Measurements from ENCODE around the gene TEX44. TPM values are rescaled to one million over a fixed set of nuclear protein-coding genes. Genes with fewer than 3 reads are reported as not detected.

TEX44 gene
- total and polyA plus RNA-seq, 9 of the 15 experiments (the other 6 are each of a cell fraction or from before 2014, with no cell fraction given): not detected

DNA sequence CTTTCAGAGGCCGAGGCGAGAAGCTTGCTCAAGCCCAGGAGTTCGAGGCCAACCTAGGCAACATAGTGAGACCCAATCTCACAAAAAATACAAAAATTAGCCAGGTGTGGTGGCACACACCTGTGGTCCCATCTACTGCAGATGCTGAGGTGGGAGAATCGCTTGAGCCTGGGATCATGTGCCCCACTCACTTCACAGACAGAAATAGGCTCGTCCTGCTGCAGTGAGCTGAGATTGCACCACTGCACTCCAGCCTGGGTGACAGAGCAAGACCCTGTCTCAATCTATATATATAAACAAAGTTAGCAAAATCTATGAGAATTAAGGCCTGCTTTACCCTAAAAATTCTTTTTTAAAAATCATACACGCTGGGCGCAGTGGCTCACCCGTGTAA is 50.8 kb downstream of the TEX44 start (continued):
- TF ChIP-seq, protein P1, sequence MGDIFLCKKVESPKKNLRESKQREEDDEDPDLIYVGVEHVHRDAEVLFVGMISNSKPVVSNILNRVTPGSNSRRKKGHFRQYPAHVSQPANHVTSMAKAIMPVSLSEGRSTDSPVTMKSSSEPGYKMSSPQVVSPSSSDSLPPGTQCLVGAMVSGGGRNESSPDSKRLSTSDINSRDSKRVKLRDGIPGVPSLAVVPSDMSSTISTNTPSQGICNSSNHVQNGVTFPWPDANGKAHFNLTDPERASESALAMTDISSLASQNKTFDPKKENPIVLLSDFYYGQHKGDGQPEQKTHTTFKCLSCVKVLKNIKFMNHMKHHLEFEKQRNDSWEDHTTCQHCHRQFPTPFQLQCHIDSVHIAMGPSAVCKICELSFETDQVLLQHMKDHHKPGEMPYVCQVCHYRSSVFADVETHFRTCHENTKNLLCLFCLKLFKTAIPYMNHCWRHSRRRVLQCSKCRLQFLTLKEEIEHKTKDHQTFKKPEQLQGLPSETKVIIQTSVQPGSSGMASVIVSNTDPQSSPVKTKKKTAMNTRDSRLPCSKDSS (IDR thresholded peaks at IDR 0.05; ENCODE audit: low read depth, partially characterized antibody): no peak
- no peak for TF ChIP-seq ATF7 (IDR thresholded peaks at IDR 0.05)
- no peak for TF ChIP-seq CHD2 (IDR thresholded peaks at IDR 0.05; ENCODE audit: low read depth, low read length)
- TF ChIP-seq, protein P2, sequence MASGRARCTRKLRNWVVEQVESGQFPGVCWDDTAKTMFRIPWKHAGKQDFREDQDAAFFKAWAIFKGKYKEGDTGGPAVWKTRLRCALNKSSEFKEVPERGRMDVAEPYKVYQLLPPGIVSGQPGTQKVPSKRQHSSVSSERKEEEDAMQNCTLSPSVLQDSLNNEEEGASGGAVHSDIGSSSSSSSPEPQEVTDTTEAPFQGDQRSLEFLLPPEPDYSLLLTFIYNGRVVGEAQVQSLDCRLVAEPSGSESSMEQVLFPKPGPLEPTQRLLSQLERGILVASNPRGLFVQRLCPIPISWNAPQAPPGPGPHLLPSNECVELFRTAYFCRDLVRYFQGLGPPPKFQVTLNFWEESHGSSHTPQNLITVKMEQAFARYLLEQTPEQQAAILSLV (tag; IDR thresholded peaks at IDR 0.05): no peak

Other genes starting within 250 kb of the TEX44 start
- gene B3GNT7, start 197.2 kb upstream of the TEX44 start, total RNA-seq (2014; rRNA removed): not detected in 2 replicates
- gene B3GNT7, start 197.2 kb upstream of the TEX44 start, total RNA-seq (2014; rRNA removed; fragmentation: Illumina TruSeq; extraction: Trizol): not detected in 2 replicates
- gene B3GNT7, start 197.2 kb upstream of the TEX44 start, total RNA-seq (2015; rRNA removed; fragmentation: Illumina TruSeq; extraction: Trizol): not detected in 2 replicates
- gene B3GNT7, start 197.2 kb upstream of the TEX44 start, total RNA-seq (2021): 0.20 and 0.69 TPM in 2 replicates
- not detected in 2 replicates for gene B3GNT7, start 197.2 kb upstream of the TEX44 start, polyA plus RNA-seq (2011; rRNA removed)
- gene B3GNT7, start 197.2 kb upstream of the TEX44 start, polyA plus RNA-seq (2014; fragmentation: Illumina TruSeq; extraction: Trizol): not detected in 2 replicates
- not detected for gene B3GNT7, start 197.2 kb upstream of the TEX44 start, polyA plus RNA-seq (2014; fragmentation: Nextera tagmentation; extraction: Ambion mirVana)
- gene B3GNT7, start 197.2 kb upstream of the TEX44 start, polyA plus RNA-seq (2014; rRNA removed): not detected in 2 replicates
- gene NCL, start 128.4 kb upstream of the TEX44 start, total RNA-seq (2014; rRNA removed): 327 and 460 TPM in 2 replicates
- gene NCL, start 128.4 kb upstream of the TEX44 start, total RNA-seq (2014; rRNA removed; fragmentation: Illumina TruSeq; extraction: Trizol): 463 and 510 TPM in 2 replicates
- gene NCL, start 128.4 kb upstream of the TEX44 start, total RNA-seq (2015; rRNA removed; fragmentation: Illumina TruSeq; extraction: Trizol): 315 and 361 TPM in 2 replicates
- 530 and 589 TPM in 2 replicates for gene NCL, start 128.4 kb upstream of the TEX44 start, total RNA-seq (2021)
- 130 and 194 TPM in 2 replicates for gene NCL, start 128.4 kb upstream of the TEX44 start, polyA plus RNA-seq (2011; rRNA removed)
- 609 and 732 TPM in 2 replicates for gene NCL, start 128.4 kb upstream of the TEX44 start, polyA plus RNA-seq (2014; fragmentation: Illumina TruSeq; extraction: Trizol)
- gene NCL, start 128.4 kb upstream of the TEX44 start, polyA plus RNA-seq (2014; fragmentation: Nextera tagmentation; extraction: Ambion mirVana): 10 to 100 TPM; 80.9 to 92.9 TPM
- gene NCL, start 128.4 kb upstream of the TEX44 start, polyA plus RNA-seq (2014; rRNA removed): 440 and 520 TPM in 2 replicates
- 0.05 and 0.20 TPM in 2 replicates for gene NMUR1, start 62.4 kb upstream of the TEX44 start, total RNA-seq (2014; rRNA removed)
- 0.07 and 0.16 TPM in 2 replicates for gene NMUR1, start 62.4 kb upstream of the TEX44 start, total RNA-seq (2014; rRNA removed; fragmentation: Illumina TruSeq; extraction: Trizol)
- gene NMUR1, start 62.4 kb upstream of the TEX44 start, total RNA-seq (2015; rRNA removed; fragmentation: Illumina TruSeq; extraction: Trizol): 0.08 and 0.18 TPM in 2 replicates
- gene NMUR1, start 62.4 kb upstream of the TEX44 start, total RNA-seq (2021): 0.27 and 0.34 TPM in 2 replicates
- 0.15 and 0.19 TPM in 2 replicates for gene NMUR1, start 62.4 kb upstream of the TEX44 start, polyA plus RNA-seq (2011; rRNA removed)
- gene NMUR1, start 62.4 kb upstream of the TEX44 start, polyA plus RNA-seq (2014; fragmentation: Illumina TruSeq; extraction: Trizol): 0.15 and 0.21 TPM in 2 replicates
- under 1 TPM; 0.01 to 0.06 TPM for gene NMUR1, start 62.4 kb upstream of the TEX44 start, polyA plus RNA-seq (2014; fragmentation: Nextera tagmentation; extraction: Ambion mirVana)
- 0.12 and 0.15 TPM in 2 replicates for gene NMUR1, start 62.4 kb upstream of the TEX44 start, polyA plus RNA-seq (2014; rRNA removed)
- gene PTMA, start 115.7 kb downstream of the TEX44 start, total RNA-seq (2014; rRNA removed): 1,354 and 1,439 TPM in 2 replicates
- gene PTMA, start 115.7 kb downstream of the TEX44 start, total RNA-seq (2014; rRNA removed; fragmentation: Illumina TruSeq; extraction: Trizol): 1,578 and 1,698 TPM in 2 replicates
- gene PTMA, start 115.7 kb downstream of the TEX44 start, total RNA-seq (2015; rRNA removed; fragmentation: Illumina TruSeq; extraction: Trizol): 1,925 and 1,943 TPM in 2 replicates
- gene PTMA, start 115.7 kb downstream of the TEX44 start, total RNA-seq (2021): 1,166 and 1,193 TPM in 2 replicates
- gene PTMA, start 115.7 kb downstream of the TEX44 start, polyA plus RNA-seq (2011; rRNA removed): 323 and 429 TPM in 2 replicates
- 2,277 and 2,322 TPM in 2 replicates for gene PTMA, start 115.7 kb downstream of the TEX44 start, polyA plus RNA-seq (2014; fragmentation: Illumina TruSeq; extraction: Trizol)
- gene PTMA, start 115.7 kb downstream of the TEX44 start, polyA plus RNA-seq (2014; fragmentation: Nextera tagmentation; extraction: Ambion mirVana): 1,000 to 10,000 TPM; 1,265 to 1,905 TPM
- 1,557 and 1,903 TPM in 2 replicates for gene PTMA, start 115.7 kb downstream of the TEX44 start, polyA plus RNA-seq (2014; rRNA removed)
- 5.4 and 7.7 TPM in 2 replicates for gene PDE6D, start 188.4 kb downstream of the TEX44 start, total RNA-seq (2014; rRNA removed)
- gene PDE6D, start 188.4 kb downstream of the TEX44 start, total RNA-seq (2014; rRNA removed; fragmentation: Illumina TruSeq; extraction: Trizol): 7.5 and 8.0 TPM in 2 replicates
- gene PDE6D, start 188.4 kb downstream of the TEX44 start, total RNA-seq (2015; rRNA removed; fragmentation: Illumina TruSeq; extraction: Trizol): 6.5 and 7.0 TPM in 2 replicates
- gene PDE6D, start 188.4 kb downstream of the TEX44 start, total RNA-seq (2021): 6.6 and 8.1 TPM in 2 replicates
- gene PDE6D, start 188.4 kb downstream of the TEX44 start, polyA plus RNA-seq (2011; rRNA removed): 11.6 and 13.4 TPM in 2 replicates
- gene PDE6D, start 188.4 kb downstream of the TEX44 start, polyA plus RNA-seq (2014; fragmentation: Illumina TruSeq; extraction: Trizol): 10.1 and 10.3 TPM in 2 replicates
- 1 to 10 TPM in 1 of 2 experiments, under 1 TPM in 1; 0.65 to 1.5 TPM for gene PDE6D, start 188.4 kb downstream of the TEX44 start, polyA plus RNA-seq (2014; fragmentation: Nextera tagmentation; extraction: Ambion mirVana)
- 9.8 and 10.9 TPM in 2 replicates for gene PDE6D, start 188.4 kb downstream of the TEX44 start, polyA plus RNA-seq (2014; rRNA removed)
- 21.8 and 30.3 TPM in 2 replicates for gene COPS7B, start 193.6 kb downstream of the TEX44 start, total RNA-seq (2014; rRNA removed)
- 17.0 and 18.8 TPM in 2 replicates for gene COPS7B, start 193.6 kb downstream of the TEX44 start, total RNA-seq (2014; rRNA removed; fragmentation: Illumina TruSeq; extraction: Trizol)
- gene COPS7B, start 193.6 kb downstream of the TEX44 start, total RNA-seq (2015; rRNA removed; fragmentation: Illumina TruSeq; extraction: Trizol): 19.1 and 19.3 TPM in 2 replicates
- 34.6 and 38.0 TPM in 2 replicates for gene COPS7B, start 193.6 kb downstream of the TEX44 start, total RNA-seq (2021)
- 50.7 and 59.6 TPM in 2 replicates for gene COPS7B, start 193.6 kb downstream of the TEX44 start, polyA plus RNA-seq (2011; rRNA removed)
- gene COPS7B, start 193.6 kb downstream of the TEX44 start, polyA plus RNA-seq (2014; fragmentation: Illumina TruSeq; extraction: Trizol): 40.8 and 43.4 TPM in 2 replicates
- 1 to 10 TPM; 6.0 to 8.3 TPM for gene COPS7B, start 193.6 kb downstream of the TEX44 start, polyA plus RNA-seq (2014; fragmentation: Nextera tagmentation; extraction: Ambion mirVana)
- 43.2 and 44.7 TPM in 2 replicates for gene COPS7B, start 193.6 kb downstream of the TEX44 start, polyA plus RNA-seq (2014; rRNA removed)